Measurements from ENCODE around the gene ENOX1.

ENOX1 gene

DNA sequence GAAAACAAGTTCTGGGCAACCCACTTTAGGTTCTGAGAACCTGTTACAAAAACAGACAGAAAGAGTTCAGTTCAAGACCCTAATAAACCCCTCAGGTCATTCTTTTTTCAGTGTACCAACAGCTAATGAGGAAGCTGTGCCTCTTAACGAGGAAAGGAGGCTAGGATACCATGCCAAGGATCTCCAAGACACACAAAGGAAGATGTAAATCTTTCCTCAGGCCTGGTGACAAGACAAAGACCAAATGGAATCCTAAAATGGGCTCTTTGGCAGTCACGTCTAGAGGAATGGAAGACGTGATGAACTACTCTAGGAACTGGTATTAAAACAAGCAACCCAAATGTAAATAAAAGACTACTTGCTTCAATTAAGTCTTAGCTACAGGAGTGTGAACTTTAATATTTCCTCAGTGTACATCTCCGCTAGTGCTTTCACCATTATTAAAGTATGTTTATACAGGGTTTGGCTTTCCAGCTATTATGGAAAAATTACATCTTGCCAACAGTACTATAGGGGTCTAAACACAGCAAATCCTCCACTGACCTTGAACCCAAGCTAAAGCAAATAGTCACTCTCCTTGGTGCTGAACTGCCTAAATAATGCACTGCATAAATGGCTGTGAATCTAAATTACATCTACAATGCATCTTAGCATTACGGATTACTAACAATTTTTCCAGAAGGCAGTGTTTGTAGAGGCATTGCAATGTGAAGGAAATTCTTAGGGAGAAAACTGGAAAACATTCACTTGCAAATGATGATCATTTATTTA lies 42.3 kb downstream of the ENOX1 start:
- no peak for DNase-seq (ENCODE audit: low read depth)

GRCh38 chr13:43742911-43743310 lies 43.9 kb downstream of the ENOX1 start:
- DNase-seq (ENCODE audit: low read depth) = no peak

DNA sequence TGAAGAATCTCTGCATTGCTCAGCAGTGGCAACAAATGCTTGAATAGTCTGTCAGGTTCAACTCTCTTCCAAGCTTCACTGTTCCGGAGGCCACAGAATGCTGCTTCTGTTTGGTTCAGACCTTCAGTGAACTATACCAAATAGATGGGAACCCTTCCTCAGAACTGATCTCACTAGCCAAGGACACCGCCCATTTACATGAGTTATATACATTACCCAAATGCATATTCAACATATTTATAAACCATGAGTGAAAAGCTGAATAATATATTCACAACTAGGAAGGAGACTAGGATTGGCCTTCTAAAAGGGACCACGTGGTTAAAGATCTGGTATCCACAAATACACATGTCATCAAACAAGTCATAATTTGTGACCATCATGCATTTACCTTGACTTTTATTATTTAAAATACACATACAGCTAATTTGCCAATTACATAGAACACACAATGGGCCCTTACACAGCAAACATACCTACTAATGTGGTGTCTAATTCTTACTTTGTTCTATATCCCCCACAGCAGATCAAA lies 49.3 kb downstream of the ENOX1 start:
- no peak for DNase-seq (ENCODE audit: low read depth)

GRCh38 chr13:43732726-43733125 lies 54.0 kb downstream of the ENOX1 start:
- no peak for DNase-seq (ENCODE audit: low read depth)

GRCh38 chr13:43731296-43731695 lies 55.5 kb downstream of the ENOX1 start:
- DNase-seq (ENCODE audit: low read depth) = no peak

DNA sequence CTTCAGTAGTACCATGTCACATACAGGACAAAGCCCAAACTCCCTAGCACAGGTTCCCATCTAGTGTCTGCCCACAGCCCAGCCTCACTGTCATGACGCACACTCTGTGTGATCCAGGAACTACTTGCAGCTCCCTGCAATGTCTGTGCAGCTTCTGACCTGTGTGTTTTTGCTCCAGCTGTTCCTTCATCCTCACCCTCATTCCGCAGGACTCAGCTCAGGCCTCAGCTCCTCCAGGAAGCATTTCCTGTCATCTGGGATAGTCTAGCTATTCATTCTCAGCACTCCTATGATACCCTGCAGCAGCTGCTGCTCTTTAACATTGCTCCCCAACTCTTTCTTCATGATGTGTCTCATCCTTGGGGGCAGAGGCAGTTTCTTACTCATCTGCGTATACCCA lies 56.1 kb downstream of the ENOX1 start:
- no peak for DNase-seq (ENCODE audit: low read depth)

- no peak for DNase-seq (ENCODE audit: low read depth)
Observed at GRCh38 chr13:43728421-43728820, 58.4 kb downstream of the ENOX1 start.

DNA sequence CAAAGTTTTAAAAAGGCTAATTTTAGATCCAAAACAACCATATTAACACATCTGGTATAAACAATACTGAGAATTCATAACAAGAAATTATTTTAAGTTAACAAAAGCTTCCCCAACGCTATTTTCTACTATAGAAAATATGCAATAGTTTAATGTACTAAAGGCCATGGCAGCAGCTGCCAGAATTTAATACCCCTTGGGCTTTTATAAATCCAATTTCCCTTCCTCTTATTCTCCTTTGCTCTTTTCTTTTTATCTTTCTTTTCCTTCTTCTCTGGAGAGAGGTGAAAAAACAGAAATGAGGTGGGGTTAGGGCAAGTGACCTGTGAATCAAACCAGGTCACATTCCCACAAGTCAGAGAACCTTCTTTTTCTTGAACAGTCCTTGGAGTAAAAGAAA lies 58.9 kb downstream of the ENOX1 start:
- no peak for DNase-seq (ENCODE audit: low read depth)

GRCh38 chr13:43725460-43725859 lies 61.3 kb downstream of the ENOX1 start:
- no peak for DNase-seq (ENCODE audit: low read depth)

- no peak for DNase-seq (ENCODE audit: low read depth)
Observed at GRCh38 chr13:43720780-43721397, 65.9 kb downstream of the ENOX1 start.

DNA sequence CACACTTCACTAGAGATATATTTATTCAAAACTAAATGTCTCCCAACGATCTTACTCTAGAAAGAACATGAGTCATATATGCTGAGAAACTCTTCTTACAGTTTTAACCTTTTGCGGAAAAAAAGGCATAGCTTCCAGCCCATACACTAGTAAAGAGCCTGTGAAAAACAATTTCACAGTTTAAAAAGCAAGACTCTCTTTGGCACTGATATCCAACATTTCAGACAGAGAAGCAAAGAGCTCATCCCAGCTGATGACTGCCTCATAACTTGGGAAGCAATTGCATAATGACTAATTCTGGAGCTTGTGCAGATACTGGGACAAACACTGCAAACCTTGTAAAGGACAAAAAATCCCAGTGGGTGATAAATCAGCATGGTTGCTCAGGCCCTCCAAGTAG lies 88.0 kb downstream of the ENOX1 start:
- DNase-seq (ENCODE audit: low read depth) = no peak

- no peak for DNase-seq (ENCODE audit: low read depth)
Observed at GRCh38 chr13:43698009-43698408, 88.8 kb downstream of the ENOX1 start.

GRCh38 chr13:43697323-43697722 lies 89.4 kb downstream of the ENOX1 start:
- no peak for DNase-seq (ENCODE audit: low read depth)

- no peak for DNase-seq (ENCODE audit: low read depth)
Observed at GRCh38 chr13:43694146-43694664, 92.6 kb downstream of the ENOX1 start.

GRCh38 chr13:43693639-43694038 lies 93.1 kb downstream of the ENOX1 start:
- DNase-seq (ENCODE audit: low read depth) = no peak

GRCh38 chr13:43688227-43688907 lies 98.4 kb downstream of the ENOX1 start:
- DNase-seq (ENCODE audit: low read depth) = no peak

GRCh38 chr13:43687038-43687437 lies 99.7 kb downstream of the ENOX1 start:
- DNase-seq (ENCODE audit: low read depth) = no peak

GRCh38 chr13:43686557-43686956 lies 100.2 kb downstream of the ENOX1 start:
- no peak for DNase-seq (ENCODE audit: low read depth)

DNA sequence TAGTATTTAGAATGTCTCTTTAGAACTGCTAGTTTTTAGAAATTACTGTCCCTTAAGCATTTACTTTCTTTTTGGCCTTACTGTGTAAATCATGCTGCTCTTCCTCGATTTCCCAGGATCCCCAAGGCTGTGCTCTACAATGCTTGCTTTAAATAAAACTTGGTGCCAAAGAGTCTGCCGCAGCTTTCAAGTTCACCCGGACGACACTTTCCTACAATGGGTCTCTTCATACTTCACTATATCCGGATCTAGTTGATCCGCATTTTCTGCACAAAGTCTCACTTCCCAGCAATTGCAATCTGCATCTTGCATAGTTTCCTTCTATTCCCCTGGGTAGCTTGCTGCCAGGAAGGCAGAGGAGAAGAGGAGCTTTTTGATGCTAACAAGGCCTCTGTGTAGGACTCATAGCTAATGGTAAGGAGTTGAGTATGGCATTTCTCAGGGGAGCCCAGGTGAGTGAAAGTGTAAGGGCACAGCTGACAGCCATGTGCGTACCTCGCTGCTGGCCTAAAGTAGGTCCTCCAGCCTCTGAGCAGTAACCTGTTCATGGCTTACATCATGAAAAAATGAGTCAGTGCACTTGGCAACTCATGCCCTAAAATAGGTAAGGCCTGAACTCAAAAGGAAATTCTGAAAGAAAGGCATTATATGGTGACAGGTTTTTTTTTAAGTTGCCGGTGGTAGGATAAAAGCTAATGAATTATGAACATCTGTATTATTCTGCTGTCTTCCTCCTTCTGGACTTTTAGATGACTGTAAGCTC lies 101.6 kb downstream of the ENOX1 start:
- DNase-seq (ENCODE audit: low read depth) = no peak

DNA sequence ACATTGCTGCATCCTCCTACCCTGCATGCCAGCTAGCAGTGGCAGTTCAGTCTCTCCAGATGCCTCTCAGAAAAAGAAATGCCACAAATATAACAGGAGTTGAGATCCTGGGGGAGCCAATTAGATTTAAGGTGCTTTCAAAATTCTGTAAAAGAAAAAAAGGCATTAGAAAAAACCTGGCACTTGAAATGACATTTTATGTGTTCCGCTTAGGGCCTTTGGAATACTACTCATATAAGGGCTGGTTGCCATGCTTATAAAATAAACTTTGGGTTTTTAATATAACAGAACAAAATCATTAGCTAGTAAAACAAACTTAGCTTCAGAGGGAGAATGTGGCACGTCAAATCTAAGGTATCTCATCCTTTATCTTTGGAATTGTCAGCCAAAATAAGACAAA lies 104.1 kb downstream of the ENOX1 start:
- no peak for DNase-seq (ENCODE audit: low read depth)

GRCh38 chr13:43676320-43676719 lies 110.5 kb downstream of the ENOX1 start:
- no peak for DNase-seq (ENCODE audit: low read depth)

GRCh38 chr13:43675577-43675976 lies 111.2 kb downstream of the ENOX1 start:
- no peak for DNase-seq (ENCODE audit: low read depth)

Measured in T follicular helper cell (primary cell).